Natural killer cell (primary cell): ENCODE measurements around the gene CLPX. TPM values are rescaled to one million over a fixed set of nuclear protein-coding genes. Genes with fewer than 3 reads are reported as not detected.

Source experiments
- ATAC-seq, 3 donors: fragments of 150-1000 bp in 2 of 3; fragments of 200-7000 bp in 1 of 3; cut with Tn5 transposase; 1 replicate in 1 of 3; 2 replicates in 2 of 3; pipeline ENCODE4 v1.10.0; 2021; ENCODE audit warnings: mild to moderate bottlenecking in 2 of 3, moderate library complexity in 2 of 3
- DNase-seq, 2 donors: peaks; one replicate each; pipeline versions ENCODE4 v3.0.0 to v3.0.0-alpha.2; 2013 to 2021; ENCODE audit warnings: mixed read lengths in 1 of 2
- H3K27ac ChIP-seq: one replicate; pipeline ENCODE4 v1.5.1; 2013; ENCODE audit warnings: mild to moderate bottlenecking, low read length
- H3K27me3 ChIP-seq: one replicate; pipeline ENCODE4 v1.6.1; 2013; ENCODE audit warnings: low read length; ENCODE audit not compliant: control insufficient read depth, insufficient read depth
- H3K36me3 ChIP-seq: one replicate; pipeline ENCODE4 v1.6.1; 2013; ENCODE audit warnings: low read length; ENCODE audit not compliant: control insufficient read depth, insufficient read depth
- H3K4me1 ChIP-seq: one replicate; pipeline ENCODE4 v1.6.1; 2013; ENCODE audit warnings: low read length; ENCODE audit not compliant: control insufficient read depth, insufficient read depth
- H3K4me3 ChIP-seq: one replicate; pipeline ENCODE4 v1.5.1; 2013; ENCODE audit warnings: low read length
- H3K9me3 ChIP-seq: one replicate; pipeline ENCODE4 v1.6.1; 2013; ENCODE audit warnings: low read length; ENCODE audit not compliant: control insufficient read depth, insufficient read depth
- H3K27ac Mint-ChIP-seq, 2 donors: one replicate each; pipeline ENCODE4 v1.8.0; 2022; ENCODE audit warnings: mild to moderate bottlenecking in 2 of 2, mixed read lengths in 2 of 2, moderate library complexity in 1 of 2
- H3K27me3 Mint-ChIP-seq, 2 donors: one replicate each; pipeline ENCODE4 v1.8.0; 2022; ENCODE audit warnings: low read depth in 2 of 2, mixed read lengths in 2 of 2
- H3K36me3 Mint-ChIP-seq: one replicate; pipeline ENCODE4 v1.8.0; 2022; ENCODE audit warnings: mixed read lengths
- H3K4me1 Mint-ChIP-seq, 2 donors: one replicate each; pipeline ENCODE4 v1.8.0; 2022; ENCODE audit warnings: mixed read lengths in 2 of 2
- H3K4me3 Mint-ChIP-seq: one replicate; pipeline ENCODE4 v1.8.0; 2022; ENCODE audit warnings: mild to moderate bottlenecking, moderate library complexity, mixed read lengths
- H3K9me3 Mint-ChIP-seq, 2 donors: one replicate each; pipeline ENCODE4 v1.8.0; 2022; ENCODE audit warnings: mixed read lengths in 2 of 2
- CTCF ChIP-seq: fragments of 200-600 bp; IDR thresholded peaks from one replicate; pipeline ENCODE4 v1.8.0; 2022; ENCODE audit warnings: antibody characterized with exemption
- WGBS: methylation state at CpG from one replicate; pipeline ENCODE4 v1.1.7; 2013; ENCODE audit warnings: missing lambda C conversion rate; ENCODE audit not compliant: insufficient coverage; 5-methylcytosine and 5-hydroxymethylcytosine counted together
- intact Hi-C: fragments of 100-400 bp; cut with micrococcal nuclease; formaldehyde crosslinking; loops from one replicate; pipeline ENCODE4 v1.14.2; 2022
- total RNA-seq, 4 donors: library from RNA; stranded (reverse); fragments of 120-200 nt in 1 of 4; gene quantifications; one replicate each; pipeline versions ENCODE4 v1.2.3 to v1.2.4, GENCODE V29; 2013 to 2022

The CLPX gene
- total RNA-seq, 3 donors from 2014 or later (not counting 1 experiment from before 2014, with no cell fraction given), result 35.4 to 39.9 (median 38.2) TPM

- H3K4me3 ChIP-seq, result no peak overlapping the region
- no peak for TF ChIP-seq CTCF
- no peaks in the 10 kb centered on the region for H3K4me1 ChIP-seq
- DNase-seq (no peak), ATAC-seq (no peak)
- no peak overlapping the region for H3K27ac ChIP-seq
- H3K36me3 ChIP-seq, result no peaks in the 10 kb centered on the region
- no peaks in the 10 kb centered on the region for H3K27me3 Mint-ChIP-seq
- H3K4me3 Mint-ChIP-seq, result no peak overlapping the region
- H3K27ac Mint-ChIP-seq, result no peak overlapping the region
- no peaks in the 10 kb centered on the region for H3K36me3 Mint-ChIP-seq
- intact Hi-C loops, result no loop called here
- H3K9me3 ChIP-seq, result no peaks in the 10 kb centered on the region
- H3K27me3 ChIP-seq, result no peaks in the 10 kb centered on the region
- 100% methylated on average over 1 of the region's 1 CpG for WGBS
- H3K9me3 Mint-ChIP-seq, result no peaks in the 10 kb centered on the region
- no peaks in the 10 kb centered on the region for H3K4me1 Mint-ChIP-seq
Observed at GRCh38 chr15:65201918-65202317, 16.8 kb upstream of the CLPX start.

GRCh38 chr15:65198571-65198970, 13.4 kb upstream of the CLPX start:
- H3K36me3 ChIP-seq, result no peaks in the 10 kb centered on the region
- Mint-ChIP-seq H3K27me3 (no peaks in the 10 kb centered on the region), H3K9me3 (no peaks in the 10 kb centered on the region), H3K4me1 (no peaks in the 10 kb centered on the region), H3K36me3 (no peaks in the 10 kb centered on the region), H3K27ac (no peak overlapping the region), H3K4me3 (no peak overlapping the region)
- ATAC-seq (no peak), DNase-seq (no peak)
- intact Hi-C loops, result no loop called here
- H3K27me3 ChIP-seq, result no peaks in the 10 kb centered on the region
- H3K4me3 ChIP-seq, result no peak overlapping the region
- no peaks in the 10 kb centered on the region for H3K4me1 ChIP-seq
- WGBS, result 92% methylated on average over 12 of the region's 12 CpGs
- H3K27ac ChIP-seq, result no peak overlapping the region
- H3K9me3 ChIP-seq, result no peaks in the 10 kb centered on the region
- TF ChIP-seq CTCF, result no peak

GRCh38 chr15:65197337-65197645, 12.1 kb upstream of the CLPX start:
- H3K27me3 ChIP-seq, result no peaks in the 10 kb centered on the region
- ATAC-seq (no peak), DNase-seq (no peak)
- no peaks in the 10 kb centered on the region for H3K9me3 ChIP-seq
- no peaks in the 10 kb centered on the region for H3K36me3 ChIP-seq
- no peak overlapping the region for H3K4me3 Mint-ChIP-seq
- no peaks in the 10 kb centered on the region for H3K36me3 Mint-ChIP-seq
- H3K27ac ChIP-seq, result no peak overlapping the region
- no peak for TF ChIP-seq CTCF
- H3K4me1 Mint-ChIP-seq, result no peaks in the 10 kb centered on the region
- no peaks in the 10 kb centered on the region for H3K4me1 ChIP-seq
- WGBS, result 96% methylated on average over 8 of the region's 8 CpGs
- no peak overlapping the region for H3K4me3 ChIP-seq
- no peak overlapping the region for H3K27ac Mint-ChIP-seq
- intact Hi-C loops, result no loop called here
- no peaks in the 10 kb centered on the region for H3K9me3 Mint-ChIP-seq
- H3K27me3 Mint-ChIP-seq, result no peaks in the 10 kb centered on the region

GRCh38 chr15:65196637-65197336, 11.6 kb upstream of the CLPX start:
- H3K27me3 ChIP-seq, result no peaks in the 10 kb centered on the region
- no peaks in the 10 kb centered on the region for H3K4me1 ChIP-seq
- TF ChIP-seq CTCF, result no peak
- intact Hi-C loops, result no loop called here
- no peaks in the 10 kb centered on the region for H3K4me1 Mint-ChIP-seq
- H3K4me3 ChIP-seq, result no peak overlapping the region
- H3K36me3 ChIP-seq, result no peaks in the 10 kb centered on the region
- no peak for ATAC-seq
- no peak overlapping the region for H3K27ac ChIP-seq
- H3K4me3 Mint-ChIP-seq, result no peak overlapping the region
- no peaks in the 10 kb centered on the region for H3K9me3 ChIP-seq
- no peaks in the 10 kb centered on the region for H3K27me3 Mint-ChIP-seq
- H3K9me3 Mint-ChIP-seq, result no peaks in the 10 kb centered on the region
- no peak for DNase-seq
- no peak overlapping the region for H3K27ac Mint-ChIP-seq
- 95% methylated on average over 19 of the region's 19 CpGs for WGBS
- no peaks in the 10 kb centered on the region for H3K36me3 Mint-ChIP-seq
